BLaER1 (cell line): ENCODE measurements around the gene PTRH1.

ENCODE experiments used
- H3K27ac ChIP-seq: shearing (Covaris generic); formaldehyde crosslinking; 2 replicates; pipeline ENCODE4 v1.8.1; 2022
- H3K27me3 ChIP-seq: shearing (Covaris generic); formaldehyde crosslinking; 2 replicates; pipeline ENCODE4 v1.8.1; 2022
- H3K36me3 ChIP-seq: shearing (Covaris generic); formaldehyde crosslinking; 2 replicates; pipeline ENCODE4 v1.8.1; 2022
- H3K4me1 ChIP-seq: shearing (Covaris generic); formaldehyde crosslinking; 2 replicates; pipeline ENCODE4 v1.8.1; 2022
- H3K4me2 ChIP-seq: shearing (Covaris generic); formaldehyde crosslinking; 2 replicates; pipeline ENCODE4 v1.8.1; 2022
- H3K4me3 ChIP-seq: shearing (Covaris generic); formaldehyde crosslinking; 2 replicates; pipeline ENCODE4 v1.8.1; 2022
- H3K9ac ChIP-seq: shearing (Covaris generic); formaldehyde crosslinking; 2 replicates; pipeline ENCODE4 v1.8.1; 2022
- H3K9me3 ChIP-seq: shearing (Covaris generic); formaldehyde crosslinking; 2 replicates; pipeline ENCODE4 v1.8.1; 2022
- H4K20me1 ChIP-seq: shearing (Covaris generic); formaldehyde crosslinking; 2 replicates; pipeline ENCODE4 v1.8.1; 2022
- Cebpa-rat ChIP-seq: shearing (Covaris generic); IDR thresholded peaks from 2 replicates; pipeline ENCODE4 v1.8.1; 2022

Gene PTRH1

DNA sequence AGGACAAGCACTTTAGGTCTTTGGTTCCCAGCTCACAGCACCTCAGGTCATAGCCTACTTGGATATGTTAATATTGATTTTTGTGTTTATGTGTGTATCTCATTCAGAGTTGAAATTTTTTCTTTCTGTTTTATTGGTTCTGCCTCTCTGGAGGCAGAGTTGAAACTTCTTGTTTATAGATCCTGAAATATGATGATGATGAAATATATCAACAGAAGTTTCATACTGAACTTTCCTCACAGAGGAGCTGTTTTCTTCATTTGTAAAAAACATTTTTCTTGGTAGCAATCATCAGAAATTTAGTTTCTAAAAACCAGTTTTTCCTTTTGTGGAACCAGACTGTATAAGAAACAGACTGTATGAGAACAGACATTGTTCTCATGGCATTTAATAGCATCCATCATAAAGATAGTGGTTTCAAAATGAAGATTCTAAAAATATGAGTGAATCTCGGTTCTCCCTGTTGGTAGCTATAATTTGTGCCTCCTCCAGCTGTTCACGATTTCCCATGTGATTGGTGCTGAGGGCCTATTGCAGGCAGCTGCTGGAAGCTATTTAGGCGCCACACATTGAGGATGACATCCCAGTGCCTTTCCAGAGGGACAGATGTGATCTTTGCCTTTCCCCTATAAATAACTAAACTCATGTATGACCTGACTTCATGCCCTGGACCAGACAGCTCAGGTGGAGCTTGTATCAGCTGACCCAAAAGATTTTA, 48.2 kb downstream of the PTRH1 start:
- H4K20me1 ChIP-seq: no peaks in the 10 kb centered on the region
- H3K36me3 ChIP-seq: peaks cover 39% of the 10 kb centered on the region
- no peak overlapping the region for H3K9ac ChIP-seq
- no peaks in the 10 kb centered on the region for H3K27me3 ChIP-seq
- H3K4me3 ChIP-seq: no peak overlapping the region
- no peak overlapping the region for H3K27ac ChIP-seq
- no peaks in the 10 kb centered on the region for H3K4me1 ChIP-seq
- no peak for TF ChIP-seq Cebpa-rat
- H3K9me3 ChIP-seq: no peaks in the 10 kb centered on the region
- no peak overlapping the region for H3K4me2 ChIP-seq

DNA sequence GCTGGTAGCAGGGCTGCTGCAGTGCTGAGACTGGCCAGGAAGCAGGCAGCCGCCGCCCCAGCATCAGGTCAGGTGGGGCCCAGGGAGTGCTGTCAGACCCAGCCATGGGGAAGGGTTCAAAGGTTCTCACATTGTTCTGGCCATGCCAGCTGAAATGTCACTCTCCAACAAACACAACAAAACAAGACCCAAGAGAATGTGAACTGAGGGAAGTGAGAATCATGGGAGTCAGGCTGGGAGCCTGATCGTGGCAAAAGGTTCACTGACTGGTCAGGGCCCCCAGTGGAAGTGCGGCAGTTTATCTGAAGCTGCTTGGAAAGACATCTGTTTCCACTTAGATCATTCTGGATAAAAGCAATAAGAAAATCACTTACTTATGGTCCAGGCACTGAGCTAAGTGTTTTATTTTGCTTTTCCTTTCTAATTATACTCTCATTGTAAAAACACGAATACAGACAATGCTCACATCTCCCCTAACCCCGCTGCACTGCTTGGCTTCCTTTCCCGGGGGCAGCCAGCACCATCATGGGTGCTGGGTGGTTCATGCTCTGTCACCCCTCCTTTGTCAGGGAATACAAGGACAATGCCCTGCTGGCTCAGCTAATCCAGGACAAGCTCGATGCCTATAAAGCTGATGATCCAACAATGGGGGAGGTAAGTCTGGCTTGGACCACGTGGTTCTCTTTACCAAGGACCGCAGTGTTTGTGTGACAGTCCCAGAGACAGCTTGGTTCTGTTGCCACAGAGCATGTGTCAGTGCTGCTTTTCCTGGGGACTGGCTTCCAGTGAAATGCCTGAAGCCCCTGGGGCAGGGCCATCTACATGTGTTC, 50.6 kb downstream of the PTRH1 start:
- Histone ChIP-seq H3K4me2 (no peak overlapping the region), H3K27me3 (no peaks in the 10 kb centered on the region), H3K4me1 (no peaks in the 10 kb centered on the region), H3K36me3 (peaks cover 35% of the 10 kb centered on the region), H3K27ac (no peak overlapping the region), H3K9me3 (no peaks in the 10 kb centered on the region), H4K20me1 (no peaks in the 10 kb centered on the region), H3K9ac (no peak overlapping the region), H3K4me3 (no peak overlapping the region)
- TF ChIP-seq Cebpa-rat: no peak

DNA sequence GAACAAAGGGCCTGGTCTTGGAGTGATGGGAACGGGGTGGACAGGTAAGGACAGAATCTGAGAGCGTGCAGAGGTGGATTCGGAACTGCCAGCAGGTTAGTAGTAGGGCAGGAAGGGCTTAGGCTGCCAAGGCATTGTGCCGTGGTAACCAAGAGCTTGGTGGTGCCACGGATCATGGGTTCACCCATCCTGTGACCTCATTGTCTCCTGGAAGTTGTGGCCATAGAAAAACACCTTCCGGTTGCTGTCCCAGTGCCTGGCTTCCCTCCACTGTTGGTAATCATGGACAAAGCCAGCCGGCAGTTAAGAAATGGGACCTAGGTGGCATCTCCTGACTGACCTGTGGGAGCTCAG, 51.2 kb downstream of the PTRH1 start:
- H3K9me3 ChIP-seq: no peaks in the 10 kb centered on the region
- no peak for TF ChIP-seq Cebpa-rat
- peaks cover 41% of the 10 kb centered on the region for H3K36me3 ChIP-seq
- no peaks in the 10 kb centered on the region for H4K20me1 ChIP-seq
- H3K27ac ChIP-seq: no peak overlapping the region
- H3K4me3 ChIP-seq: no peak overlapping the region
- no peak overlapping the region for H3K4me2 ChIP-seq
- no peak overlapping the region for H3K9ac ChIP-seq
- H3K27me3 ChIP-seq: no peaks in the 10 kb centered on the region
- no peaks in the 10 kb centered on the region for H3K4me1 ChIP-seq
